Activated CD4-positive, alpha-beta T cell treated with anti-CD3 and anti-CD28 coated beads, Interleukin-2, amount 50 U/mL, for 24 hours (primary cell): ENCODE measurements around the gene ZNF593OS.

Source experiments
- DNase-seq, 2 donors: peaks; one replicate each; pipeline ENCODE4 v3.0.0-alpha.2; 2020; ENCODE audit warnings: low read depth in 1 of 2, low spot score in 1 of 2

ZNF593OS gene

GRCh38 chr1:26171084-26172072 lies at the start of gene ZNF593OS:
Gene ZNF593OS (minus strand): TSS chr1:26171832. CDS start chr1:26171661, 171 bp downstream.
- DNase-seq, result no peak

GRCh38 chr1:26221094-26221493 lies 49.5 kb upstream of the ZNF593OS start:
- DNase-seq, result no peak

- DNase-seq, result no peak
Measured at GRCh38 chr1:26220199-26220912, 48.7 kb upstream of the ZNF593OS start.

- DNase-seq, result no peak
Measured at GRCh38 chr1:26218906-26219494, 47.4 kb upstream of the ZNF593OS start.

GRCh38 chr1:26215246-26215645 lies 43.6 kb upstream of the ZNF593OS start:
- no peak for DNase-seq

GRCh38 chr1:26213335-26213905 lies 41.8 kb upstream of the ZNF593OS start:
- DNase-seq, result no peak

- DNase-seq, result no peak
Measured at GRCh38 chr1:26212726-26213125, 41.1 kb upstream of the ZNF593OS start.

- no peak for DNase-seq
Measured at GRCh38 chr1:26210147-26210870, 38.7 kb upstream of the ZNF593OS start.

GRCh38 chr1:26203642-26204318 lies 32.1 kb upstream of the ZNF593OS start:
- no peak for DNase-seq

- DNase-seq, result no peak
Measured at GRCh38 chr1:26200413-26200812, 28.8 kb upstream of the ZNF593OS start.

GRCh38 chr1:26197813-26198212 lies 26.2 kb upstream of the ZNF593OS start:
- no peak for DNase-seq

- no peak for DNase-seq
Measured at GRCh38 chr1:26197301-26197700, 25.7 kb upstream of the ZNF593OS start.

GRCh38 chr1:26195805-26196204 lies 24.2 kb upstream of the ZNF593OS start:
- DNase-seq, result no peak

- no peak for DNase-seq
Measured at GRCh38 chr1:26191739-26192138, 20.1 kb upstream of the ZNF593OS start.

GRCh38 chr1:26190373-26190987 lies 18.8 kb upstream of the ZNF593OS start, which contains the start of gene CATSPER4:
Gene CATSPER4 (plus strand): TSS chr1:26190602. CDS start chr1:26190628, 26 bp downstream.
- no peak for DNase-seq

GRCh38 chr1:26189751-26190275 lies 18.2 kb upstream of the ZNF593OS start:
- DNase-seq, result no peak

GRCh38 chr1:26189331-26189730 lies 17.7 kb upstream of the ZNF593OS start:
- no peak for DNase-seq

GRCh38 chr1:26188477-26188876 lies 16.8 kb upstream of the ZNF593OS start:
- no peak for DNase-seq

GRCh38 chr1:26187882-26188281 lies 16.2 kb upstream of the ZNF593OS start:
- no peak for DNase-seq
